SK-N-SH treated with all-trans-retinoic acid at 6 μM for 48 hours (cell line): ENCODE data around the gene IKZF1.

Experiments used
- ATAC-seq: fragments of 200-7000 bp; cut with Tn5 transposase; 3 replicates; pipeline ENCODE4 v1.9.1; 2020; ENCODE audit warnings: mild to moderate bottlenecking, moderate library complexity
- ARNTL ChIP-seq: fragments of 450-650 bp; formaldehyde crosslinking; IDR thresholded peaks from 2 replicates; pipeline ENCODE4 v1.5.0; 2020; ENCODE audit warnings: low read depth, mild to moderate bottlenecking, moderate library complexity, borderline replicate concordance
- BACH2 ChIP-seq: fragments of 250-450 bp; sonication (Bioruptor Pico); IDR thresholded peaks from 2 replicates; pipeline ENCODE4 v1.9.0; 2021; ENCODE audit warnings: mild to moderate bottlenecking, borderline replicate concordance
- CREB5 ChIP-seq: fragments of 250-450 bp; sonication (Bioruptor Pico); IDR thresholded peaks from 2 replicates; pipeline ENCODE4 v1.5.1; 2020; ENCODE audit warnings: low read depth, mild to moderate bottlenecking, moderate library complexity
- CSDC2 ChIP-seq: fragments of 250-450 bp; sonication (Bioruptor Pico); IDR thresholded peaks from 2 replicates; pipeline ENCODE4 v1.5.0; 2020; ENCODE audit warnings: mild to moderate bottlenecking, moderate library complexity
- CSRNP3 ChIP-seq: fragments of 250-450 bp; sonication (Bioruptor Pico); IDR thresholded peaks from 2 replicates; pipeline ENCODE4 v1.5.1; 2021; ENCODE audit warnings: mild to moderate bottlenecking, moderate library complexity
- ESRRG ChIP-seq: fragments of 250-450 bp; sonication (Bioruptor Pico); IDR thresholded peaks from 2 replicates; pipeline ENCODE4 v1.6.1; 2021; ENCODE audit warnings: mild to moderate bottlenecking
- GLIS3 ChIP-seq: fragments of 250-450 bp; sonication (Bioruptor Pico); IDR thresholded peaks from 2 replicates; pipeline ENCODE4 v1.5.0; 2020; ENCODE audit warnings: mild to moderate bottlenecking, moderate library complexity
- ISL1 ChIP-seq: fragments of 250-450 bp; sonication (Bioruptor Pico); IDR thresholded peaks from 2 replicates; pipeline ENCODE4 v2.1.2; 2022; ENCODE audit warnings: mild to moderate bottlenecking, moderate library complexity
- OSR1 ChIP-seq: fragments of 250-450 bp; sonication (Bioruptor Pico); IDR thresholded peaks from 2 replicates; pipeline ENCODE4 v1.8.0; 2022; ENCODE audit warnings: moderate library complexity, mild to moderate bottlenecking, inconsistent platforms
- PPARA ChIP-seq: fragments of 250-450 bp; sonication (Bioruptor Pico); IDR thresholded peaks from 2 replicates; pipeline ENCODE4 v1.5.0; 2020; ENCODE audit warnings: mild to moderate bottlenecking, borderline replicate concordance
- RARB ChIP-seq: fragments of 250-450 bp; sonication (Bioruptor Pico); IDR thresholded peaks from 2 replicates; pipeline ENCODE4 v1.8.0; 2021; ENCODE audit warnings: mild to moderate bottlenecking, moderate library complexity
- SNAI2 ChIP-seq: fragments of 250-450 bp; sonication (Bioruptor Pico); IDR thresholded peaks from 2 replicates; pipeline ENCODE4 v1.5.0; 2020; ENCODE audit warnings: mild to moderate bottlenecking, moderate library complexity
- TCF4 ChIP-seq: fragments of 250-450 bp; sonication (Bioruptor Pico); IDR thresholded peaks from 2 replicates; pipeline ENCODE4 v1.8.0; 2021; ENCODE audit warnings: mild to moderate bottlenecking, moderate library complexity, borderline replicate concordance
- TOX ChIP-seq: fragments of 250-450 bp; sonication (Bioruptor Pico); IDR thresholded peaks from 2 replicates; pipeline ENCODE4 v1.8.0; 2021; ENCODE audit warnings: mild to moderate bottlenecking, moderate library complexity, borderline replicate concordance
- TSHZ2 ChIP-seq: fragments of 250-450 bp; sonication (Bioruptor Pico); IDR thresholded peaks from 2 replicates; pipeline ENCODE4 v1.5.0; 2020; ENCODE audit warnings: mild to moderate bottlenecking, moderate library complexity
- ZC3H10 ChIP-seq: fragments of 250-450 bp; sonication (Bioruptor Pico); IDR thresholded peaks from 2 replicates; pipeline ENCODE4 v1.5.1; 2021; ENCODE audit warnings: mild to moderate bottlenecking, moderate library complexity
- ZFP30 ChIP-seq: fragments of 450-650 bp; formaldehyde crosslinking; IDR thresholded peaks from 2 replicates; pipeline ENCODE4 v1.5.0; 2022; ENCODE audit warnings: mild to moderate bottlenecking, moderate library complexity
- ZNF565 ChIP-seq: fragments of 450-650 bp; formaldehyde crosslinking; conservative IDR thresholded peaks from 2 replicates; pipeline ENCODE4 v1.5.0; 2020; ENCODE audit warnings: low read depth, mild to moderate bottlenecking, moderate library complexity
- ZNF70 ChIP-seq: fragments of 450-650 bp; formaldehyde crosslinking; IDR thresholded peaks from 2 replicates; pipeline ENCODE4 v1.5.0; 2020; ENCODE audit warnings: mild to moderate bottlenecking, moderate library complexity
- ZNF8 ChIP-seq: fragments of 450-650 bp; formaldehyde crosslinking; IDR thresholded peaks from 2 replicates; pipeline ENCODE4 v1.5.0; 2020; ENCODE audit warnings: mild to moderate bottlenecking, moderate library complexity
- TF ChIP-seq, protein P1 (sequence below): fragments of 250-450 bp; sonication (Bioruptor Pico); IDR thresholded peaks from 2 replicates; pipeline ENCODE4 v1.8.0; 2020; ENCODE audit warnings: mild to moderate bottlenecking, moderate library complexity, borderline replicate concordance
- TF ChIP-seq, protein P2 (sequence below): fragments of 250-450 bp; sonication (Bioruptor Pico); IDR thresholded peaks from 2 replicates; pipeline ENCODE4 v1.8.0; 2021; ENCODE audit warnings: low read depth, mild to moderate bottlenecking, moderate library complexity, borderline replicate concordance

The IKZF1 gene

DNA sequence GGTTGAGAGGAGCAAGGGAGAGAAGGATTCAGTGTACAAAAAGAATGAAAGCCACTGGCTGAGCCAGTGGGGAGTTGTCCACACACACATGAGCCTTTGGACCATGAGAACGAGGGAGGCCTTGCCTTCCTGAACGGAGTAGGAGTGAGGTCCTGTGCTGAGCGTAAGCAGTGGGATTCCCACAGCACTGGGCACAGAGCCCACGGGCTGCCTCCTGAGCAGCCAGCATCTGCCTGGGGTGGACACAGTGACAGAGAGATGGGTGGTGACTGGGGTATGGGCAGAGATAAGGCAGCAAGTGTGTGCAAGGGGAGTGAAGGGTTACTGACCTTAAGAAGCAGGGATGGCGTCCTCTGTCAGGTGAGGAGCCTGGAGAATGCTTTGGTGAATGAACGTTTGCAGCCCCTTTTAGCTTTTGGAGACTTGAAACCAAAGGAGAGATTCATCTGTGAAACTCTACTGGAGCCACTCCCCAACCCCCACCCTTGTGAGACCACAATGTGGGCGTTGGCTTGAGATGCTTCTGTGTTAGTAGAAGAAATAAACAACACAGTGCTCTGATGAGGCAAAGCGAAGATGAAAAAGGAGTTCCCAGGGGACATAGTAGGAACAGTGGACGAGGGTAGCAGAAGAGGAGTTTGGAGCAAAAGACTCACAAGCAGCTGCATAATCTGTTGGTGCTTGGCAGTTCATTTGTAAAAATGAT is 89.2 kb downstream of the IKZF1 start:
- ATAC-seq: no peak; the same call in 2 of the 3 replicates
- TF ChIP-seq TCF4 (CRISPR knock-in tag) (no peak), ARNTL (no peak), ESRRG (CRISPR knock-in tag) (no peak), BACH2 (CRISPR knock-in tag) (no peak), ZNF565 (no peak), ZFP30 (no peak), TSHZ2 (CRISPR knock-in tag) (no peak), PPARA (CRISPR knock-in tag) (no peak), GLIS3 (no peak), CSDC2 (CRISPR knock-in tag) (no peak), OSR1 (CRISPR knock-in tag) (no peak), RARB (CRISPR knock-in tag) (no peak), ZNF70 (no peak), ZNF8 (no peak), ZC3H10 (CRISPR knock-in tag) (no peak), TOX (CRISPR knock-in tag) (no peak)
- TF ChIP-seq, protein P1, sequence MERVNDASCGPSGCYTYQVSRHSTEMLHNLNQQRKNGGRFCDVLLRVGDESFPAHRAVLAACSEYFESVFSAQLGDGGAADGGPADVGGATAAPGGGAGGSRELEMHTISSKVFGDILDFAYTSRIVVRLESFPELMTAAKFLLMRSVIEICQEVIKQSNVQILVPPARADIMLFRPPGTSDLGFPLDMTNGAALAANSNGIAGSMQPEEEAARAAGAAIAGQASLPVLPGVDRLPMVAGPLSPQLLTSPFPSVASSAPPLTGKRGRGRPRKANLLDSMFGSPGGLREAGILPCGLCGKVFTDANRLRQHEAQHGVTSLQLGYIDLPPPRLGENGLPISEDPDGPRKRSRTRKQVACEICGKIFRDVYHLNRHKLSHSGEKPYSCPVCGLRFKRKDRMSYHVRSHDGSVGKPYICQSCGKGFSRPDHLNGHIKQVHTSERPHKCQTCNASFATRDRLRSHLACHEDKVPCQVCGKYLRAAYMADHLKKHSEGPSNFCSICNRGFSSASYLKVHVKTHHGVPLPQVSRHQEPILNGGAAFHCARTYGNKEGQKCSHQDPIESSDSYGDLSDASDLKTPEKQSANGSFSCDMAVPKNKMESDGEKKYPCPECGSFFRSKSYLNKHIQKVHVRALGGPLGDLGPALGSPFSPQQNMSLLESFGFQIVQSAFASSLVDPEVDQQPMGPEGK (CRISPR knock-in tag): no peak
- TF ChIP-seq, protein P2, sequence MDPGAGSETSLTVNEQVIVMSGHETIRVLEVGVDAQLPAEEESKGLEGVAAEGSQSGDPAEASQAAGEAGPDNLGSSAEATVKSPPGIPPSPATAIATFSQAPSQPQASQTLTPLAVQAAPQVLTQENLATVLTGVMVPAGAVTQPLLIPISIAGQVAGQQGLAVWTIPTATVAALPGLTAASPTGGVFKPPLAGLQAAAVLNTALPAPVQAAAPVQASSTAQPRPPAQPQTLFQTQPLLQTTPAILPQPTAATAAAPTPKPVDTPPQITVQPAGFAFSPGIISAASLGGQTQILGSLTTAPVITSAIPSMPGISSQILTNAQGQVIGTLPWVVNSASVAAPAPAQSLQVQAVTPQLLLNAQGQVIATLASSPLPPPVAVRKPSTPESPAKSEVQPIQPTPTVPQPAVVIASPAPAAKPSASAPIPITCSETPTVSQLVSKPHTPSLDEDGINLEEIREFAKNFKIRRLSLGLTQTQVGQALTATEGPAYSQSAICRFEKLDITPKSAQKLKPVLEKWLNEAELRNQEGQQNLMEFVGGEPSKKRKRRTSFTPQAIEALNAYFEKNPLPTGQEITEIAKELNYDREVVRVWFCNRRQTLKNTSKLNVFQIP (CRISPR knock-in tag): no peak

GRCh38 chr7:50394315-50394714 is 89.8 kb downstream of the IKZF1 start:
- no peak for TF ChIP-seq ZNF565
- no peak for TF ChIP-seq ZFP30
- ATAC-seq: no peak

GRCh38 chr7:50396856-50397255 is 92.3 kb downstream of the IKZF1 start:
- TF ChIP-seq ZNF8 (no peak), ISL1 (no peak), CSDC2 (CRISPR knock-in tag) (no peak), TOX (CRISPR knock-in tag) (no peak), ESRRG (CRISPR knock-in tag) (no peak), CREB5 (CRISPR knock-in tag) (no peak), ZFP30 (no peak), TSHZ2 (CRISPR knock-in tag) (no peak), ZC3H10 (CRISPR knock-in tag) (no peak), CSRNP3 (no peak), SNAI2 (CRISPR knock-in tag) (no peak), TCF4 (CRISPR knock-in tag) (no peak), RARB (CRISPR knock-in tag) (no peak), PPARA (CRISPR knock-in tag) (no peak), GLIS3 (no peak), OSR1 (CRISPR knock-in tag) (no peak), BACH2 (CRISPR knock-in tag) (no peak)
- TF ChIP-seq, protein P2 (CRISPR knock-in tag): no peak
- TF ChIP-seq, all 23 proteins: peak for 0
- ATAC-seq: no peak
